SU-DHL-6 (cell line): ENCODE data around the gene NOTUM.

Experiments
- H2AFZ ChIP-seq: fragments of 200-600 bp; sonication (generic); 2 replicates; pipeline ENCODE4 v1.6.1; 2014; ENCODE audit warnings: low read depth, mild to moderate bottlenecking, moderate library complexity, mixed read lengths, antibody characterized with exemption, low read length; ENCODE audit not compliant: severe bottlenecking
- H3F3A ChIP-seq: fragments of 200-600 bp; shearing (Covaris generic); 2 replicates; pipeline ENCODE4 v1.6.0; 2016; ENCODE audit warnings: antibody characterized with exemption, mild to moderate bottlenecking; ENCODE audit not compliant: insufficient read depth
- H3K27ac ChIP-seq: fragments of 200-600 bp; sonication (generic); 2 replicates; pipeline ENCODE4 v1.5.1; 2016; ENCODE audit warnings: low read depth, mild to moderate bottlenecking, low read length, moderate library complexity, mixed read lengths
- H3K27me3 ChIP-seq: fragments of 200-600 bp; sonication (generic), shearing (Covaris generic); 2 replicates; pipeline ENCODE4 v1.6.0; 2014; ENCODE audit warnings: mild to moderate bottlenecking, low read length
- H3K36me3 ChIP-seq: fragments of 200-600 bp; sonication (generic); 2 replicates; pipeline ENCODE4 v1.6.1; 2014; ENCODE audit warnings: mild to moderate bottlenecking, low read length, mixed read lengths
- H3K4me2 ChIP-seq: fragments of 300-600, 200-600 bp; shearing (Covaris generic), sonication (generic); 2 replicates; pipeline ENCODE4 v1.6.0; 2014; ENCODE audit warnings: low read length, low read depth, mild to moderate bottlenecking; ENCODE audit not compliant: poor library complexity, severe bottlenecking
- H3K4me3 ChIP-seq: fragments of 200-600 bp; sonication (generic); 2 replicates; pipeline ENCODE4 v1.5.1; 2014; ENCODE audit warnings: antibody characterized with exemption, low read length, mild to moderate bottlenecking, mixed read lengths; ENCODE audit not compliant: insufficient read depth, poor library complexity, severe bottlenecking
- H3K79me2 ChIP-seq: fragments of 200-600 bp; sonication (generic); 2 replicates; pipeline ENCODE4 v1.6.1; 2014; ENCODE audit warnings: mild to moderate bottlenecking, low read length, moderate library complexity; ENCODE audit not compliant: insufficient read depth
- H3K9ac ChIP-seq: fragments of 200-600 bp; sonication (generic); 2 replicates; pipeline ENCODE4 v1.7.0; 2014; ENCODE audit warnings: mild to moderate bottlenecking, low read length
- H3K9me2 ChIP-seq: fragments of 200-600 bp; sonication (generic); replicated peaks from 2 replicates; pipeline ENCODE4 v1.6.1; 2014; ENCODE audit warnings: low read length; ENCODE audit not compliant: insufficient read depth
- H3K9me3 ChIP-seq: fragments of 200-600 bp; sonication (generic); 2 replicates; pipeline ENCODE4 v1.6.1; 2014; ENCODE audit warnings: low read length, mixed read lengths; ENCODE audit not compliant: insufficient read depth
- H4K20me1 ChIP-seq: fragments of 200-600 bp; sonication (generic); 2 replicates; pipeline ENCODE4 v1.6.1; 2014; ENCODE audit warnings: low read depth, mild to moderate bottlenecking, antibody characterized with exemption, low read length, moderate library complexity, mixed read lengths
- CTCF ChIP-seq: fragments of 200-600 bp; sonication (generic); IDR thresholded peaks from one replicate; pipeline ENCODE4 v1.5.1; 2017; ENCODE audit warnings: antibody characterized with exemption, mild to moderate bottlenecking, low read length, moderate library complexity; ENCODE audit not compliant: insufficient read depth, poor library complexity, severe bottlenecking
- EZH2phosphoT487 ChIP-seq: fragments of 200-600 bp; sonication (generic), shearing (Covaris generic); conservative IDR thresholded peaks from 2 replicates; pipeline ENCODE4 v1.6.1; 2018; ENCODE audit warnings: mild to moderate bottlenecking, antibody characterized with exemption, low read length, moderate library complexity, mixed read lengths

NOTUM gene

GRCh38 chr17:81916234-81917001, 44.6 kb downstream of the NOTUM start:
- H3K27ac ChIP-seq: peak overlapping the region; percentile 54; the same call in 1 of the 2 replicates
- TF ChIP-seq CTCF (no peak), EZH2phosphoT487 (no peak)
- peaks cover 46% of the 10 kb centered on the region for H3K79me2 ChIP-seq
- no peaks in the 10 kb centered on the region for H3K9me3 ChIP-seq
- H4K20me1 ChIP-seq: no peaks in the 10 kb centered on the region
- no peak overlapping the region for H2AFZ ChIP-seq
- H3K27me3 ChIP-seq: no peaks in the 10 kb centered on the region
- H3K9ac ChIP-seq: peak overlapping the region; percentile 92
- peak overlapping the region; percentile 85 for H3K4me3 ChIP-seq
- H3K4me2 ChIP-seq: peak overlapping the region; percentile 93
- no peaks in the 10 kb centered on the region for H3K36me3 ChIP-seq
- H3K9me2 ChIP-seq: no peaks in the 10 kb centered on the region
- H3F3A ChIP-seq: peaks cover 5% of the 10 kb centered on the region; the same call in 1 of the 2 replicates

- Histone ChIP-seq H2AFZ (no peak overlapping the region), H3K9ac (no peak overlapping the region), H3K4me2 (no peak overlapping the region), H3K9me2 (no peaks in the 10 kb centered on the region), H3K36me3 (no peaks in the 10 kb centered on the region), H3F3A (peaks cover 5% of the 10 kb centered on the region; the same call in 1 of the 2 replicates), H3K27me3 (no peaks in the 10 kb centered on the region), H4K20me1 (no peaks in the 10 kb centered on the region), H3K4me3 (no peak overlapping the region), H3K27ac (no peak overlapping the region), H3K9me3 (no peaks in the 10 kb centered on the region), H3K79me2 (peaks cover 40% of the 10 kb centered on the region)
- TF ChIP-seq EZH2phosphoT487 (no peak), CTCF (no peak)
Observed at GRCh38 chr17:81915331-81915730, 45.7 kb downstream of the NOTUM start.

- Histone ChIP-seq H3K4me2 (no peak overlapping the region), H3F3A (peaks cover 5% of the 10 kb centered on the region; the same call in 1 of the 2 replicates), H3K27ac (no peak overlapping the region), H3K9me2 (no peaks in the 10 kb centered on the region), H2AFZ (no peak overlapping the region), H3K4me3 (no peak overlapping the region), H3K9me3 (no peaks in the 10 kb centered on the region), H3K9ac (no peak overlapping the region), H3K36me3 (no peaks in the 10 kb centered on the region), H4K20me1 (no peaks in the 10 kb centered on the region), H3K27me3 (no peaks in the 10 kb centered on the region), H3K79me2 (peaks cover 33% of the 10 kb centered on the region)
- TF ChIP-seq EZH2phosphoT487: no peak
Observed at GRCh38 chr17:81914103-81914850, 46.7 kb downstream of the NOTUM start.
